Gastroesophageal sphincter (tissue), 4 donors: ENCODE results near the gene P3H3. TPM values are rescaled to one million over a fixed set of nuclear protein-coding genes. Genes with fewer than 3 reads are reported as not detected.
"Not testable (repeated sequence)": the region's sequence is repeated elsewhere in the genome, so short reads cannot be mapped to it uniquely, and the experiment has no call there.

Experiments used
- ATAC-seq: fragments of 150-250 bp; one replicate; pipeline ENCODE4 v1.9.1; 2016; ENCODE audit warnings: mild to moderate bottlenecking, moderate library complexity
- H3K27ac ChIP-seq, 4 donors: fragments of 200-600 bp; sonication (generic) in 3 of 4; 1 replicate in 3 of 4; 2 replicates in 1 of 4; pipeline ENCODE4 v1.5.1; 2016 to 2019
- H3K27me3 ChIP-seq: fragments of 200-600 bp; sonication (generic); one replicate; pipeline ENCODE4 v1.5.1; 2019
- H3K36me3 ChIP-seq, 2 donors: fragments of 200-600 bp; sonication (generic); one replicate each; pipeline ENCODE4 v1.5.1; 2019; ENCODE audit warnings: control low read depth in 1 of 2
- H3K4me1 ChIP-seq, 3 donors: fragments of 200-600 bp; sonication (generic); 1 replicate in 2 of 3; 2 replicates in 1 of 3; pipeline ENCODE4 v1.5.1; 2016 to 2019; ENCODE audit warnings: control low read depth in 2 of 3
- H3K4me3 ChIP-seq, 2 donors: fragments of 200-600 bp; sonication (generic); one replicate each; pipeline ENCODE4 v1.5.1; 2019; ENCODE audit warnings: mild to moderate bottlenecking in 1 of 2, moderate library complexity in 1 of 2
- H3K9me3 ChIP-seq, 3 donors: fragments of 200-600 bp; sonication (generic); one replicate each; pipeline ENCODE4 v1.5.1; 2017 to 2019; ENCODE audit warnings: control low read depth in 2 of 3
- EP300 ChIP-seq: sonication (generic); formaldehyde crosslinking; IDR thresholded peaks from one replicate; pipeline ENCODE4 v1.6.1; 2017; ENCODE audit warnings: antibody characterized with exemption, mild to moderate bottlenecking
- POLR2A ChIP-seq, 2 donors: fragments of 450-650 bp; IDR thresholded peaks; one replicate each; pipeline ENCODE4 v1.6.1; 2017; ENCODE audit warnings: antibody characterized with exemption in 2 of 2, mild to moderate bottlenecking in 2 of 2, moderate library complexity in 1 of 2
- POLR2AphosphoS5 ChIP-seq: sonication (generic); formaldehyde crosslinking; IDR thresholded peaks from one replicate; pipeline ENCODE4 v1.6.1; 2017; ENCODE audit warnings: antibody characterized with exemption
- WGBS, 2 donors: methylation state at CpG; one replicate each; pipeline ENCODE4 v1.1.5; 2018; ENCODE audit warnings: low coverage in 1 of 2; 5-methylcytosine and 5-hydroxymethylcytosine counted together
- total RNA-seq, 4 donors: library from RNA; depleted of rRNA; stranded (reverse); fragments of >200 nt; gene quantifications; one replicate each; pipeline ENCODE4 v1.1.0, GENCODE V29; 2016
- TF ChIP-seq, protein P1 (sequence below), 4 experiments: fragments of 200-600 bp in 2 of 4; fragments of 450-650 bp in 2 of 4; sonication (generic) in 1 of 4; IDR thresholded peaks; one replicate each; pipeline ENCODE4 v1.5.1; 2017 to 2019; ENCODE audit warnings: antibody characterized with exemption in 4 of 4, mild to moderate bottlenecking in 2 of 4, moderate library complexity in 2 of 4

P3H3 gene
- total RNA-seq, 4 donors from 2014 or later: 17.3 to 28.3 (median 23.0) TPM

- peaks cover 0 to 67% of the 10 kb centered on the region in 2 donors for H3K36me3 ChIP-seq
- peak within 1 kb of the TSS; percentile 64 to 99 for H3K4me3 ChIP-seq
- 0% methylated on average over 3 of the region's 86 CpGs; no CpG with 5 or more reads in 1 of the 2 donors for WGBS, 2 donors
- H3K27me3 ChIP-seq: no peaks in the 10 kb centered on the region
- peaks cover 0 to 56% (median 36%) of the 10 kb centered on the region in 3 donors for H3K4me1 ChIP-seq
- no peaks in the 10 kb centered on the region for H3K9me3 ChIP-seq
- H3K27ac ChIP-seq: peak within 1 kb of the TSS; percentile 86 to 99 (median 98)
- TF ChIP-seq, protein P1, sequence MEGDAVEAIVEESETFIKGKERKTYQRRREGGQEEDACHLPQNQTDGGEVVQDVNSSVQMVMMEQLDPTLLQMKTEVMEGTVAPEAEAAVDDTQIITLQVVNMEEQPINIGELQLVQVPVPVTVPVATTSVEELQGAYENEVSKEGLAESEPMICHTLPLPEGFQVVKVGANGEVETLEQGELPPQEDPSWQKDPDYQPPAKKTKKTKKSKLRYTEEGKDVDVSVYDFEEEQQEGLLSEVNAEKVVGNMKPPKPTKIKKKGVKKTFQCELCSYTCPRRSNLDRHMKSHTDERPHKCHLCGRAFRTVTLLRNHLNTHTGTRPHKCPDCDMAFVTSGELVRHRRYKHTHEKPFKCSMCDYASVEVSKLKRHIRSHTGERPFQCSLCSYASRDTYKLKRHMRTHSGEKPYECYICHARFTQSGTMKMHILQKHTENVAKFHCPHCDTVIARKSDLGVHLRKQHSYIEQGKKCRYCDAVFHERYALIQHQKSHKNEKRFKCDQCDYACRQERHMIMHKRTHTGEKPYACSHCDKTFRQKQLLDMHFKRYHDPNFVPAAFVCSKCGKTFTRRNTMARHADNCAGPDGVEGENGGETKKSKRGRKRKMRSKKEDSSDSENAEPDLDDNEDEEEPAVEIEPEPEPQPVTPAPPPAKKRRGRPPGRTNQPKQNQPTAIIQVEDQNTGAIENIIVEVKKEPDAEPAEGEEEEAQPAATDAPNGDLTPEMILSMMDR (IDR thresholded peaks at IDR 0.05): no peak
- peak; percentile 98 to 99 for TF ChIP-seq POLR2A (IDR thresholded peaks at IDR 0.05)
- TF ChIP-seq POLR2AphosphoS5: peak; percentile 99
- no peak for TF ChIP-seq EP300
- peak; percentile 88 for ATAC-seq
Measured at GRCh38 chr12:6867413-6868210, 39.4 kb downstream of the P3H3 start, which contains the start of gene TPI1. Gene TPI1 (plus strand): TSS chr12:6867531. CDS start chr12:6867567, 36 bp downstream.

- peak overlapping the region; percentile 64 to 99 for H3K4me3 ChIP-seq
- H3K9me3 ChIP-seq: no peaks in the 10 kb centered on the region
- TF ChIP-seq, protein P1 (IDR thresholded peaks at IDR 0.05): no peak
- TF ChIP-seq POLR2A (IDR thresholded peaks at IDR 0.05): no peak
- no peak for TF ChIP-seq EP300
- TF ChIP-seq POLR2AphosphoS5: no peak
- ATAC-seq: no peak
- WGBS, 2 donors: 5 to 8% methylated on average over 2 to 16 of the region's 22 CpGs
- H3K36me3 ChIP-seq: peaks cover 0 to 58% of the 10 kb centered on the region in 2 donors
- no peaks in the 10 kb centered on the region for H3K27me3 ChIP-seq
- peak overlapping the region; percentile 86 to 99 (median 98) for H3K27ac ChIP-seq
- H3K4me1 ChIP-seq: peaks cover 0 to 58% (median 36%) of the 10 kb centered on the region in 3 donors
Measured at GRCh38 chr12:6868211-6869048, 40.2 kb downstream of the P3H3 start.

DNA sequence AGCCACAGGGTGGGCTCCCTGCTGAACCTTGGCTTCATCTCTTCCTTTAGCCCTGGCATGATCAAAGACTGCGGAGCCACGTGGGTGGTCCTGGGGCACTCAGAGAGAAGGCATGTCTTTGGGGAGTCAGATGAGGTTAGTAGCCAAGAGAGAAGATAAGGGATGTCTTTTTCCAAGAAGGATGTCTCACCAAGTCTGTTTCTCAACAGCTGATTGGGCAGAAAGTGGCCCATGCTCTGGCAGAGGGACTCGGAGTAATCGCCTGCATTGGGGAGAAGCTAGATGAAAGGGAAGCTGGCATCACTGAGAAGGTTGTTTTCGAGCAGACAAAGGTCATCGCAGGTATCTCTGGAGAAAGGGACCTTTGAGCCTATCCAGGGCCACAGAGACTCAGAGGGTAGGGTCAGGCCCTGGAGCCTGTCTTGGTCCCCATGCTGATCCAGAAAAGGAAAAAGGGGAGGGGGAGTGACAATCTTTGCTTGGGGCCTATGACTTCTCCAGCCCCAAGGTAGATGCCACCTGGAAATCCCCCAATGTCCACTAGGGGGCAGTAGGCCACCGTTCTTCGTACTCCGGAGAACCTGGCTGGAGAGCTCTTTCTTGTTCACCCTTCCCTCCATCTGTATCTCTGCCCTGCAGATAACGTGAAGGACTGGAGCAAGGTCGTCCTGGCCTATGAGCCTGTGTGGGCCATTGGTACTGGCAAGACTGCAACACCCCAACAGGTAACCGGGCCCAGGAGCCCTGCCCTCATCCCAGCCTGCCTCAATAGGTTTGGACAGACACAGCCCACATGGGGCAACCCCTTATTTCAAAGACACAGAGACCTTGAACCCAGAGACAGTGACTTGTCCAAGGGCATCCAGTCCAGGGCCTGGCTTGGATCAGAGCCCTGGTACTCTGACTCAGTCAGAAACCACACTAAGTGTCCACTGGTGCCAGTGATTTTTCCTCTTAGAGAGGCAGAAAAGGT is 41.1 kb downstream of the P3H3 start:
- no peak for ATAC-seq
- Histone ChIP-seq H3K4me3 (peak overlapping the region in 1 of 2 donors; percentile 99), H3K36me3 (peaks cover 0 to 49% of the 10 kb centered on the region in 2 donors), H3K9me3 (no peaks in the 10 kb centered on the region), H3K4me1 (peaks cover 0 to 67% (median 36%) of the 10 kb centered on the region in 3 donors), H3K27ac (peak overlapping the region in 3 of 4 donors; percentile 98 to 99 (median 98)), H3K27me3 (no peaks in the 10 kb centered on the region)
- TF ChIP-seq, protein P1 (IDR thresholded peaks at IDR 0.05): peak in 3 of 4 experiments; percentile 85 to 96 (median 92)
- TF ChIP-seq POLR2AphosphoS5 (peak; percentile 7), POLR2A (IDR thresholded peaks at IDR 0.05) (no peak)
- WGBS, 2 donors: 17 to 22% methylated on average over 8 to 9 of the region's 12 CpGs

GRCh38 chr12:6870304-6870703 is 42.1 kb downstream of the P3H3 start:
- H3K27ac ChIP-seq: peak overlapping the region in 3 of 4 donors; percentile 9 to 98 (median 85)
- peaks cover 0 to 40% of the 10 kb centered on the region in 2 donors for H3K36me3 ChIP-seq
- H3K4me1 ChIP-seq: peaks cover 0 to 71% (median 36%) of the 10 kb centered on the region in 3 donors
- H3K4me3 ChIP-seq, H3K9me3 ChIP-seq, ATAC-seq, H3K27me3 ChIP-seq: not testable (repeated sequence)
- WGBS, 2 donors: 17% methylated on average over 1 of the region's 4 CpGs; no CpG with 5 or more reads in 1 of the 2 donors
